ENCODE data around the gene ARL16. TPM values are rescaled to one million over a fixed set of nuclear protein-coding genes. Genes with fewer than 3 reads are reported as not detected.

Gene ARL16
- total and polyA plus RNA-seq, 9 donors = 22.8 to 55.5 (median 31.1) TPM

GRCh38 chr17:81713556-81714411, 30.2 kb upstream of the ARL16 start:
- Histone ChIP-seq H3K4me3 (no peak overlapping the region), H3K27me3 (no peaks in the 10 kb centered on the region), H3K27ac (no peak overlapping the region), H3K4me1 (ENCODE audit: insufficient read depth) (peaks cover 18% of the 10 kb centered on the region), H3K9me3 (no peaks in the 10 kb centered on the region), H3K36me3 (no peaks in the 10 kb centered on the region)
- intact Hi-C loops (cut with DNase I) = no loop called here
- TF ChIP-seq CTCF (IDR thresholded peaks at IDR 0.05) (no peak), POLR2A (IDR thresholded peaks at IDR 0.05) (no peak), EP300 (IDR thresholded peaks at IDR 0.05) (no peak)
- WGBS, 3 donors = 47 to 70% (median 59%) methylated on average over 35 to 36 of the region's 36 CpGs
- peak in 2 of 5 donors; percentile 36 to 46 for DNase-seq

- TF ChIP-seq POLR2A (IDR thresholded peaks at IDR 0.05) (no peak), CTCF (IDR thresholded peaks at IDR 0.05) (no peak), EP300 (IDR thresholded peaks at IDR 0.05) (no peak)
- Histone ChIP-seq H3K9me3 (no peaks in the 10 kb centered on the region), H3K4me1 (ENCODE audit: insufficient read depth) (peaks cover 18% of the 10 kb centered on the region), H3K36me3 (no peaks in the 10 kb centered on the region), H3K27me3 (no peaks in the 10 kb centered on the region), H3K27ac (no peak overlapping the region), H3K4me3 (peak overlapping the region; percentile 72)
- peak in 3 of 5 donors; percentile 27 to 43 (median 37) for DNase-seq
- intact Hi-C loops (cut with DNase I) = no loop called here
- WGBS, 3 donors = 18 to 32% (median 21%) methylated on average over 18 of the region's 18 CpGs
These were observed 29.5 kb upstream of the ARL16 start for GRCh38 chr17:81713004-81713555.

- H3K4me3 ChIP-seq = peak overlapping the region; percentile 72
- no peaks in the 10 kb centered on the region for H3K9me3 ChIP-seq
- intact Hi-C loops (cut with DNase I) = no loop called here
- DNase-seq = no peak
- H3K36me3 ChIP-seq = no peaks in the 10 kb centered on the region
- no peak for TF ChIP-seq POLR2A (IDR thresholded peaks at IDR 0.05)
- no peak for TF ChIP-seq CTCF (IDR thresholded peaks at IDR 0.05)
- TF ChIP-seq EP300 (IDR thresholded peaks at IDR 0.05) = no peak
- H3K4me1 ChIP-seq (ENCODE audit: insufficient read depth) = peaks cover 18% of the 10 kb centered on the region
- no peak overlapping the region for H3K27ac ChIP-seq
- 1 to 4% (median 1%) methylated on average over 34 to 41 of the region's 41 CpGs for WGBS, 3 donors
- H3K27me3 ChIP-seq = no peaks in the 10 kb centered on the region
These were observed 28.9 kb upstream of the ARL16 start for GRCh38 chr17:81712468-81713003.

- DNase-seq = peak; percentile 71 to 83 (median 72)
- intact Hi-C loops (cut with DNase I) = no loop called here
- TF ChIP-seq POLR2A (IDR thresholded peaks at IDR 0.05) (no peak), CTCF (IDR thresholded peaks at IDR 0.05) (peak in 2 of 3 donors; percentile 55 to 56)
- Histone ChIP-seq H3K27me3 (no peaks in the 10 kb centered on the region), H3K4me1 (ENCODE audit: insufficient read depth) (peaks cover 18% of the 10 kb centered on the region), H3K27ac (no peak within 1 kb of the TSS), H3K9me3 (no peaks in the 10 kb centered on the region), H3K4me3 (peak within 1 kb of the TSS; percentile 72), H3K36me3 (no peaks in the 10 kb centered on the region)
- WGBS, 3 donors = 0 to 1% (median 1%) methylated on average over 27 to 89 of the region's 89 CpGs
These were observed 28.3 kb upstream of the ARL16 start, which contains the start of gene SLC25A10 for GRCh38 chr17:81711814-81712467. Gene SLC25A10 (plus strand): TSS chr17:81712284. CDS start chr17:81712427, 143 bp downstream.

All from ovary (tissue), 9 donors.